GM19324 (cell line): ENCODE data around the gene HOXA9.

ENCODE experiments used
- ATAC-seq: cut with Tn5 transposase; IDR thresholded peaks from one replicate; pipeline ENCODE4 v1.9.1; 2021; ENCODE audit warnings: mild to moderate bottlenecking, moderate library complexity; ENCODE audit not compliant: unreplicated experiment, low FRiP score

The HOXA9 gene

DNA sequence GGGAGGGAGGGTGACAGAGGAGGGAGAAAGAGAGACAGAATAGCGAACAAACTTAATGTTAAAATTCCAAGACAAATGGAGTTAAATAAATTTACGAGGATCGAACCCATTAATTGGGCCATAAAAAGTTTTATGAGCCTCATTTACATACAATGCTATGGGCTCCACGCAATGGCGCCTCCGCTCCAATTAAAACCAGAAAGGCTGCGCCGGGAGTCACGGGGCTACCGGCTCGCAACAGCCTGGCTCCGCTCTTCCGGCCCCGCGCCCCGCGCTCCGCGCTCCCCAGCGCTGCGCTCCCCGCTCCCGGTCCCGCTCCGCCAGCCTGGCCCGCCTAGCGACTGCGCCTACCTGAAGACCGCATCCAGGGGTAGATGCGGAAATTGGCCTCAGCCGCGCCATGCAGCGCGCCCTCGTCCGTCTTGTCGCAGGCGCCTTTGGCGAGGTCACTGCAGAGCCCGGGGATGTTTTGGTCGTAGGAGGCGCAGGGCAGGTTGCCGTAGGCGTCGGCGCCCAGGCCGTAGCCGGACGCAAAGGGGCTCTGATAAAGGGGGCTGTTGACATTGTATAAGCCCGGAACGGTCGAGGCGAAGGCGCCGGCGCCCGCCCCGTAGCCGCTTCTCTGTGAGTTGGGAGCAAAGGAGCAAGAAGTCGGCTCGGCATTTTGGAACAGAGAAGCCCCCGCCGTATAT is 9.4 kb downstream of the HOXA9 start:
- ATAC-seq: no peak

DNA sequence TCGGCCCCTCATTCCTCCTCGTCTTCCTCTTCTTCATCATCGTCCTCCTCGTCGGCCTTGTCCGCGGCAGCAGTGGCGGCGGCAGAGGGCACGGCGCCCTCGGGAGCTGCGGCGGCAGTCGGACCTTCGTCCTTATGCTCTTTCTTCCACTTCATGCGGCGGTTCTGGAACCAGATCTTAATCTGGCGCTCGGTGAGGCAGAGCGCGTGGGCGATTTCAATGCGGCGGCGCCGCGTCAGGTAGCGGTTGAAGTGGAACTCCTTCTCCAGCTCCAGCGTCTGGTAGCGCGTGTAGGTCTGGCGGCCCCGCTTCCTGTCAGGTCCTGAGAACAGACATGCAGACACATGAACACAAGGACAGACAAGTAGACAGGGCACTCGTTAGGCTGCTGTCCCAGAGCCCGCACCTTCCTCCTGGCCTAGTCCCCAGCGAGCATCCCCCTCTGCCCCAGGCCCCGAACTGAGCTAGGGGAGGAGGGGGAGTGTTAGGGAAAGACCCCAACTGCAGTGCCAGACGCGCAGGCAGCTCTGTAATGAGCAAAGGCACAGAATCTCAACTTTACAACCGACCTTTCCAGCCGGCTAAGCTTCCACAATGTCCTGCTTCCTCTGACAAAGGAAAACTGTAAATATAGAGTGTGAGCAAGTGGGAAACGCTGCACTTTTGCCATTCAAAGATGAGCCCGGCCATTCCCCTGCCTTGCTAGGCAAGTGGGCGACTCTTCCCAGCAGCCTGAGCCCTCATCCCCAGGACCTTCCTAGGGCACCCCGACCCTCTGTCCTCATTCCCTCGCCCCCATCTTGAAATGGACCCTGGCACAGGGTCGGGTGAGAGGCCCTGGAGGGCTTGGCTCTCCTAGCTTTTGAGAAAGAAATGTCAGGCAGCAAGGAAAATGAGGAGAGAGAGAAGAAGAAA is 10.2 kb downstream of the HOXA9 start:
- no peak for ATAC-seq

DNA sequence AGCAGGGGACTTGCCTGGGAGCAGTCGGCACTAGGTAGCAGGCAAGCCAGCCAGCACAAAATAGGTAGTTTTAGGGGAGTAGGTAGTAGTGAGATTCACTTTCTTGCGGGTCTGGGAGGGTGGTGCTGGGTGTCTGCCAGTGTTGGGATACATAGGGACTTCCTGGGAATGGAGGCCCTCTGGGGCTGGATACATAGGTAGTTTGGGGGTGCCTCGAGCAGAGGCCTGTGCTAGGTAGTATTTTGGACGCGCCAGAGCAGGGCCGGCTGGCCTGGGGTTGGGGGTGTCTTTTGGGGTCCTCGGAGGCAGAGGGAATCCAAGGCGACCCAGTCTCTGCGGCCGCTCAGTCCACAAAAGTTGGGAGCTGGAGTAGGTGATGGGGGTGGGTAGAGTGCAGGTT is 11.0 kb downstream of the HOXA9 start:
- no peak for ATAC-seq

DNA sequence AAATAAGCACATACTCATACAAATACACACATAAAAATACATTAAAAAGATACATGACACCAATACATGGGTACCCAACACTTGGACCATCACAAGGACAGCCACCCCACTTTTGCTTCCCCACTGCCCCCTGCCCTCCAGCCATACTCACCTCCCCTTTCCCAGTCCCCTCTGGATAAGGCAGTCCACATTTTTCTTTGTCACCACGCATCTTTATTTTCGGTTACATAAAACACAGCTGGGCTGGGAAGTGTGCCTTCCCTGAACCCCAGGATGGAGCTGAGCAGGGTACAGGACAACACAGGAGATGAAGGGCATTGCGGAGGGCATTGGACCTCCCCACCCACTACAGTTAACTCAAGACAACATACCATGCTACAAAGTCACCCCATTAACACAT is 11.8 kb downstream of the HOXA9 start:
- no peak for ATAC-seq

DNA sequence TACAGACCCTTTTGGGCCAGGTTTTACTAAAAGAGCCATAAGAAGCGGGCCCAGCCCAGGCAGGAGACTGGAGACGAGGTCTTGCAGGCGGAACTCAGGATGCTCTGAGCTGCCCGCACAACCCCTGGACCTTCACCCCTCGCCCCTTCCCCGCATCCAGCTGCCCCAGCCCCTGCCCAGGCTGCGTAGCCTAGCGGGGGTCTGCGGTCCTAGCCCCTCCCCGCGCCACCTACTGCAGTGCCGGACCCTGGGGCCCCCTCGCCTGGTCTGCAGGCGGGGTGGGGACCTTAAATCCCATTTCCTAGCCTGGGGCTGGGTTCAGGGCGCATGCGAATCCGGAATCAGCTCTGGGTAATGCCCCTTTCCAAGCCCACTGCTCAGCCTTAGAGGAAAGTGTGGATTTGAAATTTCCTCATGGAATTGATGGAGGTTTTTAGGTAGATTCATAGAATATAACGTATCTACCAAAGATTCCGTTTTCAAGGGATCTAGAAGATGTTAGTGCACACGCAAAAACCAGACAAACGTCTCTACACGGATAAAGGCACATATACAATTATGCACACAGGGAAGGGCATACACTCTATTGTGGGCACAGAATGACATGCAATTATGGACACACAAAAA is 12.4 kb downstream of the HOXA9 start:
- ATAC-seq: no peak

DNA sequence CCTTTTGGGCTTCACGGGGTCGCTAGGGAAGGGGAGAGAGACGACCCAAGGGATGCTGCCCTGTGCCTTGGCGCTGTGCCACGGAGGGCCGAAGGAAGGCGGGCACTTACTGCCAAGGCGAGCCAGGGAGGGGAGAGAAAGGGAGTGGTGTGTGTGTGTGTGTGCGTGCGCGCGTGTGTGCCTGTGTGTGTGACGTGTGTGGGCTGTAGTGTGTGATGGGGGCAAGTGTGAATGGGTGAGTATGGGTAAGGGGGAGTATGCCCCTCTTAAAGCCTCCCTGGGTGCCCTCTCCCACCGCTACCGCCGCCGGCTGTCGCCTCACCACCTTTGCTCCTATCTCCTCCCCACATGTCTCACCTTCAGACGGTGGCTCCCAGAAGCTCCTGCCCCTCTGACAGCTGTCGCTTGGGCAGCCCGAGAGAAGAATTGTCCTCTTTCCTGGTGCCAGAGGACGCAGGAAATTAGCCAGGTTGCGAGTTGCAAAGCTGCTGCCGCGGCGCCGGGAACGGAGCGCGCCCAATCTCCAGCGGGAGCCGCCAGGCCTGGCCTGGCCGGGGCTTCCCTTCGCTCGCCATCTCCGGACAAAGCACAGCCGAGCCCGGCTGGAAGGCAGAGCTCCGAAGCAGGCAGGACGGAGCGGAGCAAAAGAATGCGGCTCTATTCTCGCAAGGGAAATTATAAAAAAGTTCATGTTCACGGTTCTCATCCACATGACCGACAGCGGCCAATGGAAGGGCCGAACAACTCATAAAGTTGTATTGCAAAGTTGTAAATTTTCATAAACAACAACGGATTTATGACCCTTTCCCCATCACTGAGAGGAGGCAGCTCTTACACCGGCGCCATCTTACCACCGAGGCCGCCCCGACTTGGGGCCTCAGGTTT is 13.2 kb downstream of the HOXA9 start, which contains the start of gene HOXA3:
TSS of gene HOXA3 (minus strand) at position 653 of the 885 bp plus-strand sequence. CDS start 41,943 bp downstream, outside the sequence.
- ATAC-seq: no peak

DNA sequence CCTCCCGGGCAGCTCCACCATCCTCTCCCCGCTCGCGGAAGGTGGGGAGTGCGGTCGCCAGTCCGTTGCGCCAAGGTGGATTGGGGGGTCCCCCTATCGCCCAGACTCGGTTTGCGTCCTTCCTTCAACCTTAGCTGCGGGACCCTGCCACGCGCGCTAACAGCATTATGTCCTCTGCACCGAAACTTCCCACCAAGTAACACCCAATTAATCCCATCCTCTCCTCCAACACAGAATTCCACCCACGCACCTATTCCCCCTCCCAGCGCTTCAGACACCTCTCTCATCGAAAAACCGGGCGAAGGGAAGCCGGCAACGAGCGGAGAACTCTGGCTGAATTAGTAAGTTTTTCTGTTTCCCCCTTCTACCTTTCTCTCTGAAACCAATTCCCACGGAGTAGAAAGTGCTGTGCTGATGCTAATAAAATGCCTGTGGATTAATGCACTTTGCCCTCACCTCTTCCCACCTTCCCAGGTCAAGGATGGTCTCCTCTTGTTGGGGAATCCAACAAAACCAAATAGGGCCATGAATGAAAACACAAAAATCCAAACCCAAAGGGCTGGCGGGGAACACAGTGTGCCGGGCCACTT is 13.9 kb downstream of the HOXA9 start:
- no peak for ATAC-seq

DNA sequence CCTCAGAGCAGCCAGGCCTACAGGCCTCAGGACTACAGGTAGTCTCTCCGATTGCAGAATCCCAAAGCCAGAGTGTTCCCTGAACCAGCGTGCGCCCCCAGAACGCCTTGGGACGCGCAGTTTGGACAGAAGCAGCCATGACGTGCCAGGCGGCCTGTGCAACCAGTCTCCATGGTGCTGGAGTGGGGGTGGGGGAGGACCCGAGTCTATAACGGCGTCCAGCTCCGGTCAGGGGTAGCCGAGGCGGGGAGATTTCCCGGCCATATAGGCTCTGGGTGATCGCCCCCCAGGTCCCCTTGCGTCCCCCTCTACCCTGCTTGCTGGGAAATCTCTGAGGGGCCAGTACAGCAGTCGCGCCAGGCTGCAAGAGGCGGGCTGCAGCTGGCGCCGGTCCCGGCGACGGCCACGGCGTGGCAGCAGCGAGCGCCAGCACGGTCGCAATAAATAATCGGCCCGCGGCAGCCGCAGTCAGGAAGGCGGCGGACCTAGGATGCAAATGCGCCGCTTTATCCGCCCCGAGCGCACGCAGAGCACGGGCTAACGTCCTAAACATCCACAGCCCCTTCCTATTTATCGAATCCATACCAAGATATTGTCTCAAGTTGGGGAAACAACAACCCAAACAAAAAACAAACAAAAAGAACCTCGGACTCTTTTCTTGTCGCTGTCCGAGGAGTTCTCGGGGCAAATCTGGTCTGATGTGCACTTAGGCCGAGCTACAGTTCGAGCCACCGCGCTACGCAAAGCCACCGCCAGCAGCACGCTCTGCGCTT is 14.6 kb downstream of the HOXA9 start:
- peak; percentile 77 for ATAC-seq

DNA sequence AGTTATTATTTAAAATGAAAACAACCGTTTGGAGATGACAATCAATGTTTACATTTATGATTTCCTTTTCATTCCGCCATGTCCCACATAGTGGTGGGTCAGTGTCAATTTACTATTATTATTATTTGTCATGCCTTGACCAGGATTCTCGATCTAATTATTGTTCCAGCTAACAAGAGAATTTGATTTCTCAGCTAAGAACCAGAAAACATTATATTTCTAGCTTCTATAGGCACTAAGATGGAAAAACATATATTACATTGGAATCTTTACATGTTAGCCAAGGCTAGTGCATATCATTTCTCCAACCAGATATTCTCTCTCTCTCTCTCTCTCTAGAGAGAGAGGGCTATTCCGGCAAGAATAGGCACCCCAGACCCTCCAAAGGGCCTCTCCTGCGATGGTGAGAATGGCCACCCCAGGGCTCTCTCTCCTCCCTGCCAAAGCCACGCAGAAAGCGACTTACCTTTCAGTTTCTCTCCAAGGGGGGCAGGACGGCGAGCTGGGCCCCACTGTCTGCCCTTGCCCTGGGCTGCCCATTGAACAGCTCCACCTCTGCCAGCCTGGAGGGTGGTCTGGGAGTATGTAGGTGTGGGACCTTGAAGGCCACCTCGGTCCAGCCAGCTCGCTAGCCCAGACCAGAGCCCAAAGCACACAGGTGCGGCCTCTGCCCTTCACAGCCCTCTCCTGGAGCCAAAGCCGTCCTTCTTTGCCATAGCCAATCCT is 15.3 kb downstream of the HOXA9 start:
- no peak for ATAC-seq

DNA sequence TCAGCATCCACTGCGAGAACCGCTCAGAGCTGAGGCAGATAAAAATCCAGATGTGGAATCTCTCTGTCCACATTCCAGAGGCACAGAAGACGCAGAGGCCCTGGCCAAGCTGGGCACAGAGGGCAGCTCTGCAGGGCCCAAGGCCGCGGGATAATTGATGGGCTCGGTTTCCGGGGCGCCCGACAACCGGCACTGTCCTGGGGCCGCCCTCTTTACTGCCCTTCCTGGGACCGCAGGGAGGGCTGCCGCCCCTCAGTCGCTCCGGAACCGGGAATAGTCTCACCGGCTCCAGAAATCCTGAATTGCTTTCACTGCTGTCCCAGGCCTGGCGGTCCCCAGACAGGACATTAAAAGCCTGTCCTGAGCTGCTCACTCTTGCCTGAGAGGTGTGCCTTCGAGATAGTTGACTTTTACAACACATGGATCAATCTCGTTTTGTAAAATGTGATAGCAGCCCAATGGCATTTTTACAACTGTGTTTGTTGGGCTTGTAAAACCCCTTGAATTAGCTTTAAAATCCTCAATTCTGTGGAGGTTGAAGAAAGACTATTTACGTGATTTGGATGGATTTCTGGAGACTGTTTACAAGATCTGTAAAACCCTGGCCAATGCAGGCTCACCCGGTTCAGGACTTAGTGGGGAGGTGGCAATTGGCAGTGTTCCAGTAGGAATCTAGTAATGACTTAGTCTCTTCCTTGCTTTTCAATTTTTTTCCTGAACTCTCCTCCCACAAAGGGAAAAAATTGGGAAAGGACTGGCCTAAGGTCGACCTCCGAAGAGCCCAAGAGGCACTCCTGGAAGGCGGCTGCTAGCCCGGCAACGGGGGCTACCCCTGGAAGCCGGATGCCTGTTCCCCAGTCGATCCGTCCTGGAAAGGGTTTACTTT is 16.3 kb downstream of the HOXA9 start:
- no peak for ATAC-seq

DNA sequence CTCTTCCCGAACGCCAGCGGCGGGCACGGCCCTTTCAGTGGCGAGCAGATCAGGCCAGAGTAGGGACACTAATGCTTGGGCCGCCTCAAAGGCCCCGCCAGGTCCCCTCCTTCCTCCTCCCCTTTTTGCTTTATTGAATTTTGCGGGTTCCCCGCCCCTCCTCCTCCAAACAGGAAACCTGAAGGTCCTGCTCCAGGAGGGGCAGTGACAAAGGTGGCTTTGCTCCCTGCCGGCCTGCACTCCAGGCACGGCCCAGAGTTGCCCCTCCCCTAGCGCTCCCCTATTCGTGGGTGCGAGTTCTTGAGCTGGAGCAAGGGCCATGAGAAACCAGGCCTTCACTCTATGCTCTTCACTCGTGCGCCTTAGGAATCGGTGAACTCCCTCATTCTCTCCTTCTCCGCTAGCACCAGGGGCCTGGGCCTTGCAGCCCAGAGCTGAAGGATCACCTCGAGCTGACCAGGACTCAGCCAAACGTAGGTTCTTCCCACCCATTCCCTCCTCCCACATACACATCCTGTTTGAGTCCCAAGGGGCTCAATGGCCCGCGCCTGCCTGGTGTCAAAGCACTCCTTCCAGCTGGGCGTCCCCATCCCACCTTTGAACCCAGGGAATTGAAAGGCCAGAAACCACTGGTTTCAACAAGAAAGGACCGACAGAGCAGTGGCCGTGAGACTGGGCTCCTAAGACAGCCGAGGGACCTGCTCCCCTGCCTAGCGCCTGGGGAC is 17.1 kb downstream of the HOXA9 start:
- no peak for ATAC-seq

DNA sequence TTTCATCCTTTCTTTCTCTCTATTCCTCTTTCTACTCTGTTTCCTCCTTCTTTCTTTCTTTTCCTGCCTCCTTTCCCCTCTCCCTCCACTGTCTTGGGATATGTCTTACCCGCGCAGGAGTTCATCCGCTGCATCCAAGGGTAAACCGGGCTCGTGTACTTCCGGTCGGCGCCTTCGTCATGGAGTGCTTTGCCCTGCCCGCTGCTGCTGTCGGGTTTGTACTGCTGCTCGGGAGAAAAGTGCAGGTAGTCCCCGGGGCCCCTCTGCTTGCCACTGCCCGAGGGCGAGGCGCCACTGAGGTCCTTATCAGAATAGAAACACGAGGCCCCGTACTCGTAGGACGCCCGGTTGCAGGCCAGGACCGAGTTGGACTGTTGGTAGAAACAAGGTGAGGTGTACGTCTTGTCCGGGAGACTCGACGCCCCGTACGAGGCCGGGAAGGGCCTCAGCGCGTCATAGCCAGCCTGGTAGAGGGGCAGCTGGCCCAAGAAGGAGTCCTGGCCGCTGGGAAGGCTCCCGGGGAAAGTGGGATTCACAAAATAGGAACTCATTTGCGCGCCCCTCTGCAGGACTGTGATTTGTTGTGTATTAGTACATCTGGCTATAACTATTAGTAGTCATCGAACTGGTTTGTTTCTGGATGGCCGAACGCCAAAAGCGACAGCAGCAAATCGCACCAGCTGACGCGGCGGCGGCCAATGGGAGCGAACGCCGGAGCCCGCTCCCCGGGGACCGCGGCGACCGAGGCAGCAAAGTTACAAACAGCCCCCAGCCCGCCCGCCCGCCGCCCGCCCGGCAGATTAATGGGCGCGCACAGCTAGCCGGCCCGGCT is 17.9 kb downstream of the HOXA9 start, which contains the start of gene HOXA6:
TSS of gene HOXA6 (minus strand) at position 576 of the 832 bp plus-strand sequence. CDS start at position 551, 25 bp downstream.
- ATAC-seq: no peak

DNA sequence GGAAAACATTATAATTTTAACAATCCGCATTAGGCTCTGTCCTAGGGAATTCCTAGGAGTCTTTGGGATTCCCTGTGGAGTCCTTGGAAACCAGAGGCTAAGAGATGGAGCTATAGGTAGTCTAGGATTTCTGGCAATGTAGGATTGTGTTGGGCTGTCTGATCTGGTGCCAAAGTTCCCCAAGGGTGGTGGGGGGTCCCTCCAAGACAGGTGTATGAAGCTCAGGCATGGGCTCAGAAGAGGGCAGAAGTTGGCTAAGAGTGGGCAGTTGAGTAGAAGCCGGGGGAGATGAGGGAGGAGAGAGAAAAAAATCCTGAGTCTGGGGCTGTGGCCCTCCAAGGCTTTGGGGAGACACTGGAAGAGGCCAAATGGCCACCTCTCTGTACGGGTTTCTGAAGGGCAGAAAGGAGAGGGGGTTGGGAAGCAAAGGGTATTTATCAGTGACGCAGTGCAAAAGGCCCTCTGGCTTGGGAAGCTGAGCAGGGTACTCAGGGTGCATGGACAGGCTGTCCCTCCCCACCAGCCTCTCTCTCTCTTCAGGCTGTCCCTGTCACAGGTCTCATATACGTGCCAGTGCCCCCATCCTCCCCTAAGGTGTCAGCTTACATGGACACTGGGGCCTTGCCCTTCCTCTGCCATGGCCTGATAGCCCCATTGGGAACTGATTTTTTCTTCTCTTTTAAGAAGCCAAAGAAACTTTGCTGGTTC is 18.7 kb downstream of the HOXA9 start:
- no peak for ATAC-seq

DNA sequence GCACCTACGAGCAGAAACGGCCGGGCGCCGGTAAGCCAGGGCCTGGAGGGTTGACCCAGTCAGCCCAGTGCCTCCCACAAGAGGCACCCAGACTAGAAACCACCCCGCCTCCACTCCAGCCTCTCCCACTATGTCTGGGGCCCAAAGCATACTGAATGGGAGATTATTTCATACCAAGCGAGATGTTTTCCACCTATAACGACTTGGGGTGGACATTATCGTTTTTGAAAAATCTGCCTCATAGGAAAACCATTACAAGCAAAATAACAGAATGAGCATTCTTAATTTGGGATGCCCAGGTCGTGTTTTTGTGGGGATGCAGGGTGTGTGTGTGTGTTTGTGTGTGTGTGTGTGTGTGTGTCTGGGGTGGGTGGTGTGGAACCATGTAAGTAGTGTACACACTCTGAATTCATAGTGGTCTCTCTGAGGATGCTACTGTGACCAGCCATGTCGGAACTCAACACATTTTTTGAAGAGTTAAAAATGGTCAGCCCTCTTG is 19.4 kb downstream of the HOXA9 start:
- ATAC-seq: no peak
